ENCODE measurements around the gene PUS3.
"Not testable (repeated sequence)": the region's sequence is repeated elsewhere in the genome, so short reads cannot be mapped to it uniquely, and the experiment has no call there.

The PUS3 gene

GRCh38 chr11:125869521-125869920 lies 33.5 kb downstream of the PUS3 start:
- DNase-seq: no peak

GRCh38 chr11:125865354-125865753 lies 37.7 kb downstream of the PUS3 start:
- DNase-seq: not testable (repeated sequence)

- not testable (repeated sequence) for DNase-seq
Observed at GRCh38 chr11:125862786-125863185, 40.2 kb downstream of the PUS3 start.

- not testable (repeated sequence) for DNase-seq
Observed at GRCh38 chr11:125857670-125858069, 45.3 kb downstream of the PUS3 start.

GRCh38 chr11:125846188-125846587 lies 56.8 kb downstream of the PUS3 start:
- no peak for DNase-seq
